GM18520 (cell line): ENCODE measurements around the gene RASGRP1.
A peak's percentile ranks its signal among the peaks of the same experiment; 100 is the strongest.

ENCODE experiments used
- ATAC-seq: cut with Tn5 transposase; IDR thresholded peaks from one replicate; pipeline ENCODE4 v1.9.1; 2021; ENCODE audit not compliant: unreplicated experiment

RASGRP1 gene

DNA sequence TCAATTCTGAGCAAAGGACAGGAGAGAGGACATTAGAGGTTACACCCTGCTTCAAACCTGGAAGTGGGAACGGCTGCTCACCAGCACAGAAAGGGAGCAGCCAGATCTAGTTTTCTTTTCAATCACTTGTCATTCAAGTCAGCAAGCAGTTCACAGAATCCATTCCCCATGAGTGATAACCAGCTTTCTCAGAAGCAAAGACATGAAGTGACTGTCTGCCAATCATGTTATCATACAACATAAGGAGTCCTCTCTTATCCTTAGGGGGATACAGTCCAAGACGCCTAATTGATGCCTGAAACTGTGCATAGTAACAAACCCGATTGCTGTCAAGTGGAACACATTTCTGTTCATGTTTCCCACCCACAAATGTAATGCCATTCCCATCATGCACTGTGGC is 56.0 kb downstream of the RASGRP1 start:
- no peak for ATAC-seq

DNA sequence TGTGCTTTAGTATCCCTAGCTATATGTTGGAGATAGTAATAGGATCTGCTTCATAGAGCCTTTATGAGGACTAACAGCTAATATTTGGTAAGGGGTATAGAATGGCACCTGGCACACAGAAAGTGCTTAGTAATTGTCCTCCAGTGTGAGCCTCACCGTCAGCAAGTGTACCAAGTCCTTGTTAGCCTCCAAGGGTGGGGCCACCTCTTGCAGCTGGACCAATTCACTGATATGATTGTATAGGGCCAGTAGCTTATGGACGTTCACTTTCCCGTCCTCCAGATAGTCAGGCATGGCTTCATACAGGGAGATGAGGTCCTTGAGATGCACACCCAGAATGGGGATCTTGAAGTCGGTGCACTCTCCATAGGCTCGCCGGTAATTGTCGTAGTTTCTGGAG is 57.0 kb downstream of the RASGRP1 start:
- no peak for ATAC-seq

DNA sequence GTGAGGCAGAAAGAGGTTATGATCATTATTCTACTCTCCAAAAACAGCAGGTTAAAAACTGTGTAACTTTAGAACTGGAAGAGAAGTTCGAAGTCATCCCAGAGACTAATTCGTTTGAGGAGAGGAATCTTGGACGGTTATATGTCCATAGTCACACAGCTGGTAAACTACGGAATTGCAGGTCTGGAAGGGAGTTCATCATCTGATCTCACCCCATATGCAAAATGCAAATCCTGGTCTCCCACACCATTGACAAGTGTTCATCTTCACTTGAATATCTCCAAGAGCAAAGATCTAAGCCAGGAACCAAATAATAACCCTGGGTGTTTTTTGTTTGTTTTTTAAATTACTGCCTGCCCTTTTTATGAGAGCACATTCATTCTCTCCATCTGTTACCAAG is 57.6 kb downstream of the RASGRP1 start:
- no peak for ATAC-seq

DNA sequence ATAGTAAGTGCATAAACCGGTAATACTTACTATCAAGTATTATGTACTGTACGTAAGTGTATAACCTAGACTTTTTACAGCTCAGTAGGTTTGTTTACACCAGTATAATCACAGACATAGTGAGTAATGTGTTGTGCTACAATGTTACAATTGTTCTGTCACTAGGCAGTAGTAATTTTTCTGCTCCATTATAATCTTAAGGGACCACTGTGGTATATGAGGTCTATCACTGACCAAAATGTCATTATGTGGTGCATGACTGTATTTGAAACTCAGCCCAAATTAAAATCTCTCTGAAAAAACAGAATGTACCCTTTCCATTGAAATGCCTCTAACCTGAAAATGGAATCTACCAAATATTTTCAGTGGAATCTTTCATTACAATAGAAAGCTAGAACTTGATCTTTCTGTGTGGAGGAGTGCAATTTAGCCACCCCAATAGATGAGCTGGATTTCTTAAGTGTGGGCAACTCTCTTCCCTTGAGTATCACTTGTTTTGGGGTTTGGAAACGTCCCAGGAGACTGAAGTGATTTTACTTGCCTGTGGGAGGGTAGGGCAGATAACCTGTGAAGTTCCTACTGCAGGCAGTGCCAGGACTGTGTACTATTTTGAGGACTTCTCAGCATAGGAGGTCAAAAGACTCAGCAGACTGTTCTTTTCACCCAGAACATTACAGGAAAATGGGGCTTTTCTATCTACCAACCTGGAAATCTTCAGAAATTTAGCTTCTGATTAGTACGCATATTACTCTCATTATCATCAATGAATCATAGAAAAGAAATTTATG is 59.7 kb downstream of the RASGRP1 start:
- no peak for ATAC-seq

DNA sequence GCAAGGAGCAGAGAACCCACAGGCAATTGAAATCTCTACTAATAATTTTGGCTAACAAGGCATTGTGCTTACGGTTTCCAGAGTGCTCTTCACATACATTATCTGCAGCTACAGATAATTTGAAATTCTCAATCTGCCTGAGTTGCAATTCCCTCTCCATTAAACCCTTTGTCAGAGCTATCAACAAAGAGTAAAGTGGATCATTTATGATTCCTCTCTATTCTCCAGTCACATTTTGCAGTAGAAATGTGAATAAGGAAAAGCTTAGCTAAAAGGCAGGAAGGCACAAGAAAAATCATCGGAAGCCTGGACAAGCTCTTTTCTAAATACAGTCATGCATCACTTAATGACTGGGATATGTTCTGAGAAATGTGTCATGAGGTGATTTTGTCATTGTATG is 61.1 kb downstream of the RASGRP1 start:
- ATAC-seq, result no peak

DNA sequence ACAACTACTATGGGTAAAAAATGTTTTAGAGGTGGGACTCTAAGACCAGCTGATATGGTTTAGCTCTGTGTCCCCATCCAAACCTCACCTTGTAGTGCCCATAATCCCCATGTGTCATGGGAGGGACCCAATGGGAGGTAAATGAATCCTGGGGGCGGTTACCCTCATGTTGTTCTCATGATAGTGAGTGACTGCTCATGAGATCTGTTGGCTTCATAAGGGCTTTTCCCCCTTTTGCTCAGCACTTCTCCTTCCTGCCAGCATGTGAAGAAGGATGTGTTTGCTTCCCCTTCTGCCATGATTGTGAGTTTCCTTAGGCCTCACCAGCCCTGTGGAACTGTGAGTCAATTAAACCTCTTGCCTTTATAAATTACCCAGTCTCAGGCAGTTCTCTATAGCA is 65.0 kb downstream of the RASGRP1 start:
- no peak for ATAC-seq

DNA sequence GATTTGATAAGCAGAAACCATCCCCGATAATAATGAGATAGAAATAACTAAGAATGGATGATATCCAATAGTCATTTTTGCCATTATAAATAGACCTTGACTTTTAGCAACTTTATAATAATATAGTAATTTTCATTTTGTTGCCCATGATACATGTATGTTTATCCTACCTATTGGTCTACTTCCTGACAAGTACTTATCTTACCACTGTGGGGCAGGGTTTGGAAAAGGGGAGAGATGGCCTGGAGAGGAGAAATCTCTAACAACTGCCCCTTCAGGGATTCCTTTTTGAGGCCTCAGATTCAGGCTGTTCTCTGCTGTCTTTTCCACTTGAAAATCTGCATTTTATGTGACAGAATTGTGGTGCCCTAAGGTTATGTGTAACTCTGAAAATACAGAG is 68.5 kb downstream of the RASGRP1 start:
- no peak for ATAC-seq

DNA sequence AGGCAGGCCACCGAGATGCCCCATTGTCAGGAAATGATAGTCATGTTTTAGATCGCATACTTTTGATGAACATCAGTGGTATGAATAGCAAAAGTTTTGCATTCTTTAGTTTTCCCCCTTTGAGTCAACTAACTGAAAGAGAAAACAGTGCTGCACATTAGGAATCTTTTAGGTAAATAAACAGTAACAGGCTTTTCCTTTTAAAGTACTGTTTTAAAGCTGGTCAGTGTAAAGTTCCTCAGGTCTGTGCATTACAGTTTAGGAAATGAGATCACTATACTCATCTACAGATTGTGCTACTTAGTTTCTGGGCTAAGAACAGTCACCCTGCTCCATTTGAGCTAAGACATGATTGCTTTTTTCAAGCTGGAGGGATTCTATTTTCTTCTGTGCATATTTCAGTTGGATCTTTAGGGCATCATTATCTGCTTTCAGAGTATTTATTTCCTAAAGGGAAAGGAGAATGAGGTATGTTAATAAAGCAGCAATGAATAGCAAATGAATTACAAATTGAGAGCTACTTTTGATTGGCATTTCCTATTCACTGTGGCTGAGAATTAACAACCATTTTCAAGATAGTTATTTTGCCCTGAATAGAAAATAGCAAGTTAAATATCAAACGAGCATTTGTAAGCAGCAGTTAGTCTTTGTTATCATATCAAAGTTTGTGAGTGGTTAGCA is 74.2 kb downstream of the RASGRP1 start:
- no peak for ATAC-seq

DNA sequence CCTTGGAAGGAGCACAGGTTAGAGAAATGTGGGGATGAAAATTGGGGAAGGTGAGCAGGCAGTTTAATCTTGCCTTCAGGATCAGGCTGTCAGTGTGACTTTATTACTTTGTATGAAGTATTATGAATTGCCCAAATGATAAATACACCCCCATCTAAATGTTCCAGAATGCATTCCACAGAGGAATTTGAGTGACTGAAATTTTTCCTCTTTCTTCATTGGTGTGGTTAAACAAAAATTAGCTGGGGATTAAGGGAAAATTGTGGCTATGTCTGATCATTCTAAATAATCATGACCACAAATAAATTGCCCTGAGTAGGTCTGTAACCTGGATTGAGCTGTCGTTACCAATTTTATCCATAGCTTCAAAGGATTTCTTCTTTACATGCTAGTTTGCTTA is 77.2 kb downstream of the RASGRP1 start:
- ATAC-seq, result no peak

DNA sequence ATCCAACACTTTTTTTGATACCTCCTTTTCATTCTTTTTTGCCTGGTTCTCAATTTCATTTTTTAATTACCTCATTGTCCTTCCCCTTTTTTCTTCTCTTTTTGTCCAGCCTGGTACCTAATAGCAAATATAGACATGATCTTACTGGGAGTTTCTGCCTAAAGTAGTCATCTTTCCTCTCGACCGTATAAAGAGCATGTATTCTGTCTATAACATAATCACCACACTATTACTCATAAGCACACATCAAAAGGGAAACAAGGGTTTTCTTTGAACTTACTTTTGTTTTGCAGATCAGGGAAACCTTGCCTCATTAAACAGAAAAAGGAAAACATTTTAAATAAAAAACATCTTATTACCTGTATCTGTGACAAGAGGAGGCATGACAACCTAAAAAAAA is 77.7 kb downstream of the RASGRP1 start:
- no peak for ATAC-seq

DNA sequence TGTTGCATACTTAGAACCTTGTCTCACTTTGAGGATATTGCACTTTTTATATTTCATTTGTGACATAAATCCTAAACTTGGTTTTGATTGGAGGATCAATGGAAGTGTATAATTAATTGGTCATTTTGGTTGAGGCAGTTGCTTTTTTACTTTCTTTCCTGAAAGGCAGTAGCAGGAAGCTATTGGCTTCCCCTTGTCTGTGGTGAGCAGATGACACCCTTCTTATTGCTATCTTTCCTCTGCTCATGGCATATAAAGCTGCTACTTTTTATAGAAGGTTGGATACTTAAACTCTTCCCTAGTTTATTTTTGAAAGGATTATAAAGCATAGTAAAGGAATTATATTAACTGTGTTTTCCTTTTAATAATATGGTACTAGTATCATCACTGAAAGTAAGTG is 82.0 kb downstream of the RASGRP1 start:
- no peak for ATAC-seq

DNA sequence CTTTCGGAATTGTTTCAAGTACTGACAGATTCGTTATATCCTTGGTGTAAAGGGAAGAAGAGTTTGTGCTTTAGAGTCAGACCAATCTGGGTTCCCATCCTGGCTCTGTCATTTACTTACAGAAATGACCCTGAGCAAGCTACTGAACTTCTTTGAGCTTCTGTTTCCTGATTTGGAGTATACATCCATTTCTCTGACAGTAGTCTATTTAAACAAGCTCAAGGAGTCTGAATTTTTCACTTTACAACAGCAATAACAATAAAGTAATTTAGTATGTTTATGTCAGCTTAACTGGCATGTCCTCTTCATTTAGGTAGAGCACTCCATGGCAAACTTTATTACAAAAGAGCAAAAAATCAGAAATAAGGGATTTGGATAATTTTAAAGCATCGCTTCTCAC is 82.9 kb downstream of the RASGRP1 start:
- ATAC-seq, result no peak

DNA sequence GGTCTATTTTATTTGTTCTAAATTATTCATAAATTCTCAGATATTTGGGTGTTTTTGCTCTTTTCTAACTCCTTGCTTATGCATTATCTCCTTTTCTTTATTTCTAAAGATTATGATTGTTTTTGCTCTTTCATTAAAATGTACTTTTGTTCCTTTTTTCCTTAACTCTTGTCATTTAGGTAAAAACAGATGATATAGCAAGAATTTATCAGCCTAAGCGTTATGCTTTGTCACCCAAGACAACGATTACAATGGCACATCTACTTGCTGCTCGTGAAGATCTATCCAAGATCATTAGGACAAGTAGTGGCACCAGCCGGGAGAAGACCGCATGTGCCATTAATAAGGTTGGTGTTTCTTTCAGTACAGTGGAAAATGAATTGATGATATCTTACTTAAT is 83.5 kb downstream of the RASGRP1 start:
- no peak for ATAC-seq

DNA sequence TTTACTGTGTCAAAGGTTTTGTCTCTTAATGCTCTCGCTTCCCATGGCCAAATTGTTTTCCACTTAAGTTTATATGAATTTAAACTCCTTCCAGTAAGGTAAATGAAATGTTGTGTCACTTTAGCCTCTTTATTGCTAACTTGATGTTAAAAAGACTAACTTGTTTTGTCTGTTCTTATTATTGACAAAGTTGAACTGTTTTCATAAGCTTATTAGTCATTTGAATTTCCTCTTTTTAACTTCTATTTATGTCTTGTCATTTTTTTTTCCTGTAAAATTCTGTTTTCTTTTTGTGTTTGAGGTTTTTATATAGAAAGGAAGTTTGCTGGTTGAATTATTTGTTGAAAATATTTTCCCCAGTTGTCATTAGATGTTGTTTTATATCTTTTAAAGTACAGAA is 84.9 kb downstream of the RASGRP1 start:
- ATAC-seq, result no peak

DNA sequence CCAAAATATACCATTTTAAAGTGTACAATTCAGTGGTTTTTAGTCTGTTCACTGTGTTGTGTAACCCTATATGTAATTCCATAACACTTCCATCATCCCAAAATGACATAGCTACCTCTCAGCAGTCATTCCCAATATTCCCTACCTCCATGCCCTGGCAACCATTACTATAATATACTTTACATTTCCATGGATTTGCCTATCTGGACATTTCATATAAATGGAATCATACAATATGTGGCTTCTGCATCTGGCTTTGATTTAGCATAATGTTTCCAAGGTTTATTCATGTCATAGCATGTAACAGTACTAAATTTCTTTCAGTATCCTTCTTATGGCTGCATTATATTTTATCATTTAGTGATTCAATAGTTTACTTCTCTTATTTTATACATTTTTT is 85.3 kb downstream of the RASGRP1 start:
- ATAC-seq, result no peak

DNA sequence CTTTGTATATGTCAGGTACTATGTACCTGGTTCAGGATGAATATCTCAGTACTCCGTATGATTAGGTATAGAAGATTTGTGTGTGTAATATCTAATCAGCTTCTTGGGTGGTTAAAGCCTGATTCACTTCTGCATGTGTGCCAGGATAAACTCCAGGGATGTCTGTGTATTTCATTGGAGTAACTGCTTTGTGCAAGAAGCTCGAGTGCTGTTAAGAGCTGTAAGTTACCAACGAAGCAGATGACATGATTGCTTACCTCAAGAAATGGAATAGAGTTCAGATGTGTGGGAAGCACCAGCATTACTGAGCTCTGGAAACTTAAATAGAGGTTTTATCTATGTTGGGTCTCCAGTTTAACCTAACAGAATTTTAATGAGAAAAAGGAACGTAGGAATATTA is 87.0 kb downstream of the RASGRP1 start:
- no peak for ATAC-seq

DNA sequence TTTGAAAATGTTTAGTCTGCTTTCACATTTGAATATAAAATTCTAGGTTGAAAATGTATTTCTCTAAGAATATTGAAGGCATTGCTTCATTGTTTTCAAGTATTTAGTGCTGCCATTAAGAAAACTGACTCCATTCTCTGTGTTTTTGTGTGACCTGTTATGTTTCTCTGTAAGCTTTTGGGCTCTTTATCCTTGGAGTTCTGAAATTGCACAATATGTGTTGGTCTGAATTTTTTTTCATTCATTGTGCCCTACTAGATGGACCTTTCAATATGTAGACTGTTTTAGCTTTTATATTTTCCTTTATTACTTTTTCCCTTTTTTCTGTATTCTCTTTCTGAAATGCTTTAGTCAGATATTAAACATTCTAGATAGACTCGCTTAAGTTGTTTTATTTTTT is 88.5 kb downstream of the RASGRP1 start:
- ATAC-seq, result no peak

DNA sequence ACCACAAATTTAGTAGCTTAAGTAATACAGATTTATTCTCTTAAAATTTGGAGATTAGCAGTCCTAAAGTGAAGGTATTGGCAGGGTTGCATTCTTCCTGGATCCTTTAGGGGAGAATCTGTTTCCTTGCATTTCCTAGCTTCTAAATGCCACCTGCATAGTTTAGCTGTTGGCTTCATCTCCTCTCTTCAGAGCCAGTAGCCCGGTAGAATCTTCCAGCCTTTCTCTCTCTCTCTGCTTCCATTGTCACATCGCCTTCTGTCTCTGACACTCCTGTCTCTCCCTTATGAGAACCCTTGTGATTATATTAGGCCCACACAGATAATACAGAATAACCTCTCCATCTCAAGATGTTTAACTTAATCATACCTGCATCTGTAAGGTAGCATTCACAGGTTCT is 89.3 kb downstream of the RASGRP1 start:
- no peak for ATAC-seq

DNA sequence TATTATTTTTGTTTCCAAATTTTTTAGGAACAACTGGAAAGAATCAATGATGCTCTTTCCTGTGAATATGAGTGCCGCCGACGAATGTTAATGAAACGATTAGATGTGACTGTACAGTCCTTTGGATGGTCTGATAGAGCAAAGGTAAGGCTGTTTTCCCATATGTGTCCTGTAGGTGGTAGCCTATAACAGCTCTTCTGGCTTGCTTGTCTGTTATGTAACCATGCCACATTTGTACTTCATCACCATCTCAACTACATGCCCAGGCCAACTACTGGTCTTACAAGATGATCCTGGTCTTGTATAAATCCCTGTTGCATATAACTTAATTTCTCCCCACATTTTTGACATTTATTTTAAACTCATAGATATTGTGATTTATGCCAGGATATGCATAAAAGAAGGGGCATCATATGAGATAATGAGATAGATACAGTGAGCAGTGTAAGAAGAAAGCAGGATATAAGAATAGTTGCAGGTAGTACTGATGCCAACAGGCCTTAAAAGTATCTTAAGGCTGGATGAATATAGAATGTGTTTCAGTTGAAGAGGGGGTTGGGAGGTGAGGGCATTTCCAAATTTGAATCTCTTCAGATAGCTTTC is 90.4 kb downstream of the RASGRP1 start:
- ATAC-seq, result peak; percentile 89

DNA sequence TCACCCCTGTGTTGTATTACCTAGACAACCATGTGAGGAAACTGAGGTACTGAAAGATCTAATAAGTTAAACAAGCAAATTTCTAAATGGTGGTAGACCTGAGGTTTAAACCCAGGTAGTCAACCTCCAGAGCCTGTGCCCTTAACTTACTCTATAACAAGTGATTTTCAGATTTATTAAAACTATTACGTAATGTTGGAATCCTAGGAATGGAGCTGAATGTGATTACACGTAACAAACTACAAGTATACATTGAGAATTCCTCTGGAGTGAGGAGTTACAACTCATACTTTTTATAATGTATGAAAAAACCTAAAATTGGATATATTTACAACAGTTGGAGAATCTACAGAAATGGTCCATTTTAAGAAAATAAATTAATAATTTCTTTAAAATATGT is 92.6 kb downstream of the RASGRP1 start:
- no peak for ATAC-seq

DNA sequence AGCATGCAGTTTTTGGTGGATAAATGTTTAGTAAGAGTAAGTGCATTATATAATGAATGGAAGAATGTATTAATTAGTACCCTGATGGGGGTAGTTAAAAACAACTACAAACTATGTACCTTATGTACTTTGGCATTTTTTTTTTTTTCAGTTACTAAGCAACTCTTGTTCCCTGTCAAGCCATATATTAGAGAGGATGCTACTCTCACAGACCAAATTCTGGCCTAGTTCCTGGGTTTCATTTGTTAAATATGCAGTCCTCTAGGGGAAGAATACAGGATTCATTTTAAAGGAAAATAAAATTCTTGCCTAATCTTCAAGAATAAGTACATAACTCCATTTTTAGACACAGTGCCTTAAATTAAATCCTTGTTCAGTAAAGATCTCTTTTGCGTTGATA is 93.8 kb downstream of the RASGRP1 start:
- no peak for ATAC-seq

DNA sequence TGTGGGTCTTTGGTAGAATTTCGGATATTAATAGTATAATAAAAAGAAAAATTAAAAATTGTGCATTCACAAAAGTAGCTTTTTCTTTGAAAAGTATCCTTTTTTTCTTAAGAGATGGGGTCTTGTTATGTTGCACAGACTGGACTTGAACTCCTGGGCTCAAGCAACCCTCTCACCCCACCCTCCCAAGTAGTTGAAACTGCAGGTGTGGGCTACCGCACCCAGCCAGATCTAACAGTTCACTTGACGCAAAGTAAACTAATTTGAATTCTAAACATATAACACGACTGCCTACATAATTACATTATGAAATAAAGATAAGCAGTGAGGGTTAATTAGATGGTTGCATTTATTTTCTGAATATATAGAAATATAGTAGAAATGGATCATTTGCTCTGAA is 99.9 kb downstream of the RASGRP1 start:
- ATAC-seq, result no peak
